Hippocampal formation (tissue), 2 donors: ENCODE data around the gene KIF1A.

Experiments used
- DNase-seq, 2 donors: peaks; one replicate each; lab custom pipeline; 2025; lab: John Stamatoyannopoulos, UW

Gene KIF1A

GRCh38 chr2:240767341-240767740, 52.7 kb downstream of the KIF1A start:
- DNase-seq, result no peak

- no peak for DNase-seq
Measured at GRCh38 chr2:240766072-240766471, 53.9 kb downstream of the KIF1A start.

- no peak for DNase-seq
Measured at GRCh38 chr2:240765007-240765406, 55.0 kb downstream of the KIF1A start.

- DNase-seq, result no peak
Measured at GRCh38 chr2:240764605-240765004, 55.4 kb downstream of the KIF1A start.

GRCh38 chr2:240762971-240763370, 57.0 kb downstream of the KIF1A start:
- DNase-seq, result no peak

GRCh38 chr2:240762249-240762648, 57.8 kb downstream of the KIF1A start:
- no peak for DNase-seq

- DNase-seq, result no peak
Measured at GRCh38 chr2:240760576-240761246, 59.3 kb downstream of the KIF1A start.

GRCh38 chr2:240760121-240760520, 59.9 kb downstream of the KIF1A start:
- no peak for DNase-seq

GRCh38 chr2:240759459-240759858, 60.6 kb downstream of the KIF1A start:
- DNase-seq, result no peak

GRCh38 chr2:240757086-240757614, 62.9 kb downstream of the KIF1A start:
- DNase-seq, result no peak

GRCh38 chr2:240752209-240752608, 67.8 kb downstream of the KIF1A start:
- no peak for DNase-seq

- DNase-seq, result no peak
Measured at GRCh38 chr2:240750409-240750808, 69.6 kb downstream of the KIF1A start.

- no peak for DNase-seq
Measured at GRCh38 chr2:240749516-240749915, 70.5 kb downstream of the KIF1A start.

GRCh38 chr2:240747256-240747655, 72.8 kb downstream of the KIF1A start:
- DNase-seq, result no peak

- DNase-seq, result no peak
Measured at GRCh38 chr2:240746671-240747070, 73.3 kb downstream of the KIF1A start.

- DNase-seq, result no peak
Measured at GRCh38 chr2:240745962-240746361, 74.1 kb downstream of the KIF1A start.

GRCh38 chr2:240745456-240745855, 74.6 kb downstream of the KIF1A start:
- DNase-seq, result no peak

- DNase-seq, result no peak
Measured at GRCh38 chr2:240742602-240743095, 77.4 kb downstream of the KIF1A start.

GRCh38 chr2:240741091-240741490, 78.9 kb downstream of the KIF1A start:
- DNase-seq, result no peak

- no peak for DNase-seq
Measured at GRCh38 chr2:240739797-240740196, 80.2 kb downstream of the KIF1A start.

- no peak for DNase-seq
Measured at GRCh38 chr2:240737958-240738357, 82.1 kb downstream of the KIF1A start.

- no peak for DNase-seq
Measured at GRCh38 chr2:240737512-240737911, 82.5 kb downstream of the KIF1A start.

GRCh38 chr2:240736281-240737250, 83.5 kb downstream of the KIF1A start:
- DNase-seq, result no peak
